ENCODE data around the gene OR2T1.
"Not testable (repeated sequence)": the region's sequence is repeated elsewhere in the genome, so short reads cannot be mapped to it uniquely, and the experiment has no call there.

Gene OR2T1, protein sequence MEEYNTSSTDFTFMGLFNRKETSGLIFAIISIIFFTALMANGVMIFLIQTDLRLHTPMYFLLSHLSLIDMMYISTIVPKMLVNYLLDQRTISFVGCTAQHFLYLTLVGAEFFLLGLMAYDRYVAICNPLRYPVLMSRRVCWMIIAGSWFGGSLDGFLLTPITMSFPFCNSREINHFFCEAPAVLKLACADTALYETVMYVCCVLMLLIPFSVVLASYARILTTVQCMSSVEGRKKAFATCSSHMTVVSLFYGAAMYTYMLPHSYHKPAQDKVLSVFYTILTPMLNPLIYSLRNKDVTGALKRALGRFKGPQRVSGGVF

DNA sequence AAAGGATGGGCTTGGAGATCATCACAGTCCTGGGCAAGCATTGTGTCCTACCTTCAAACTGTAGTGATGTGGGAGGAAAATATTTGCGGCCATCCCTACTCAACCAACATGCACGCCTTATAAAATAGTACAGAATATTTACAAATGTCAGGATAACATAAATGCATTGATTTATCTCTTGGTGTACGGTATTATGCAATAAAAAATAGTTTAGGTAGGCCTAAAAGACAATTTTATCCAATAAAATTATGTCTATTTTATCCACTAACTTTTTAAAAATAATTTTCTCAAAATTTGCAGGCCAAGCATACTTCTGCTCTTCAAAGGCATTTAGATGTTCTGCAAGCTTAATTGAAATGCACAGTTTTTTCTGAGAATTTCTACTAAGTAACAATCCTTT is at the start of gene OR2T1:
Gene OR2T1, plus strand, starts transcription at position 301 of the 400 bp plus-strand sequence. CDS start 3,100 bp downstream, outside the sequence.
- DNase-seq = no peak

GRCh38 chr1:248359415-248359814 is 43.4 kb upstream of the OR2T1 start:
- no peak for DNase-seq

GRCh38 chr1:248361121-248361715 is 41.6 kb upstream of the OR2T1 start, which contains the start of gene OR2T4:
TSS of gene OR2T4 (plus strand) at chr1:248361665. CDS start at chr1:248361665, 0 bp downstream.
- DNase-seq = no peak

DNA sequence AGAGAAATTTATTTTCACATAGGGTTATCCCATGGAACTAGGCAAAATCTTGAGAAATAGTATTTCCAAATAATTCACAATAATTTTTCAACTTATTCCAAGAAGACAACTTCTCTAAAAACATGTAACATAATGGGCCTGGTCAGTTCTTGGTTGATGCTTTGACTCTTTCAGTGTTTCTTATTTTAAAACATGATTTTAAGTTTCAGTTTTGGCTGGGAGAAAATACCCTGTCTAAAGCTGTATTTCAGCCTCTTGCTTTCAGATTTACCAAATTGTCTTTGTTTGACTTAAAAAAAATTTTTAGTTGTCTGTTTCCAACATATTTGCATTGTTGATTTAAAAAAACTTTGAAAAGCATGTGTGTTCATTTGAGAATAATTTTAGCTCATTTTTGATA is 36.2 kb upstream of the OR2T1 start:
- no peak for DNase-seq

- no peak for DNase-seq
Measured at GRCh38 chr1:248372394-248372793, 30.5 kb upstream of the OR2T1 start.

DNA sequence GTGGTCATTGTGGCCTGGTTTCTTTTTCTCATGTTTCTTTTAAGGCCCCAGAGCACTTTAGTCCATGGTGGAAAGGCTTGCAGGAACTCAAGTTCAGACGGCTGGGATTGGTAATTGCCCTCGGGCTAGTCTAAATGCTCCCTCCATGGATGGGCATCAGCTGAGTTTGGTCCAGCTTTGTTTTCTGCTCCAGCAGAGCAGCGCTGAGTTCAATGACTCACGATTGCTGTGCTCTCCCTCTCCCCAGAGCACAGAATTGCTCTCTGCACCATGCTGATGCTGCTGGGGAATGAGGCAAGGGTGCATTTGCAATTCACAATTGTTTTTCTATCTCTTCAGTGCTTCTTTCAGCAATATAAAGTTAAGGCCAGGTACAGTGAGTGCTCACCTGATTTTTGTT is 29.1 kb upstream of the OR2T1 start:
- no peak for DNase-seq

DNA sequence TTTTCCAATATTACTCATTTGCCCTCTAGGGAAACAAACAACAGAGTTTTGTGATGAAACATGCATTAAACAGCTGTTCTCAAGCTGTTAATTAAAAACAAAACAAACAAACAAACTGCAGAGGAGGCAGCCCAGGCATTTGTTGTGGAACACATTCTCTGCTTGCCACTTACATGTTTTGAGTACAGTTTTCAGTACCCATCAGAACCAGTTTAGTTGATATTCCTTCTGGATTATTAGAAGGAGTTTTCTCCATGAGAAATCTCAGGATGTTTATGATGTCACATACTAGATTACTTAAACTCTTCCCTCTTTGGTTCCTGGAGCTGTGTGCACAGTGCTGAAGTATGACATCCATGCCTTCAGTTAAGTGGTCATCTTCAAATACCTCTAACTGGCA is 27.4 kb upstream of the OR2T1 start, which contains the start of gene OR2T6:
Gene OR2T6, plus strand, starts transcription at position 301 of the 400 bp plus-strand sequence. CDS start 11,863 bp downstream, outside the sequence.
- no peak for DNase-seq

GRCh38 chr1:248376916-248377315 is 25.9 kb upstream of the OR2T1 start:
- no peak for DNase-seq

GRCh38 chr1:248380854-248381253 is 22.0 kb upstream of the OR2T1 start:
- no peak for DNase-seq

DNA sequence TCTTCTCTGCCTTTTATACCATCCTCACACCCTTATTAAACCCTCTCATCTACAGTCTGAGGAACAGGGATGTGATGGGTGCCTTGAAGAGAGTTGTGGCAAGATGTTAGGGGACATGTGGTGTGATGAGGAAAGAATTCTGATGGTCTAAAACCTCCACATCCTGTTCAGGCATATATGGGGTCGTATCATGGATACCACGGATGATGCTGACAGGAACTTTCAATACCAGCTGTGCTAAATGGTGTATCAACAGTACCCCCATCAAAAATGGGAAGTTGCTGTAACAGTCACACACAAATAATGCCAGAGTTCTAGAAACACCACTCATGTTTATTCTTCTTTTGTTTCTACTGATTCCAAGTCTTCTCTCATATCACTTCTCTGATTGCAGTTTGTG is 14.4 kb upstream of the OR2T1 start:
- no peak for DNase-seq

DNA sequence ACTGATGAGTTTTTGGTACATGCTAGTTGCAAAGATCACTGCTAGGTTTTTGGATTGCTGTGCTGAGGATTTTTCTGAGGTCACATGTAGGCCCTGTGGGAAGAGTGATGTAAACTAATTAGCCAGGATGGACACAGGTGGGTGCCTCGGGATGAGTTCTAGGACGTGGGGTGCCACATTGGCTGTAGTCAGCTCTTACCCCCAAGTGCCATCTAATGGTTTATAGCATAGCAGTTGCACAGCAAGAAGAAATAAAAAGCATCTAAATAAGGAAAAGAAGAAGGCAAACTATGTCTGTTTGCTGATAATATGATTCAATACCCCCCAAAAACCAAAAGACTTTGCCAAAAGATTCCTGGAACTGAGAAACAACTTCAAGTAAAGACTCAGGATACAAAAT is 9.8 kb upstream of the OR2T1 start:
- no peak for DNase-seq

GRCh38 chr1:248404024-248404423 is 1.2 kb downstream of the OR2T1 start:
- peak; percentile 14 for DNase-seq

DNA sequence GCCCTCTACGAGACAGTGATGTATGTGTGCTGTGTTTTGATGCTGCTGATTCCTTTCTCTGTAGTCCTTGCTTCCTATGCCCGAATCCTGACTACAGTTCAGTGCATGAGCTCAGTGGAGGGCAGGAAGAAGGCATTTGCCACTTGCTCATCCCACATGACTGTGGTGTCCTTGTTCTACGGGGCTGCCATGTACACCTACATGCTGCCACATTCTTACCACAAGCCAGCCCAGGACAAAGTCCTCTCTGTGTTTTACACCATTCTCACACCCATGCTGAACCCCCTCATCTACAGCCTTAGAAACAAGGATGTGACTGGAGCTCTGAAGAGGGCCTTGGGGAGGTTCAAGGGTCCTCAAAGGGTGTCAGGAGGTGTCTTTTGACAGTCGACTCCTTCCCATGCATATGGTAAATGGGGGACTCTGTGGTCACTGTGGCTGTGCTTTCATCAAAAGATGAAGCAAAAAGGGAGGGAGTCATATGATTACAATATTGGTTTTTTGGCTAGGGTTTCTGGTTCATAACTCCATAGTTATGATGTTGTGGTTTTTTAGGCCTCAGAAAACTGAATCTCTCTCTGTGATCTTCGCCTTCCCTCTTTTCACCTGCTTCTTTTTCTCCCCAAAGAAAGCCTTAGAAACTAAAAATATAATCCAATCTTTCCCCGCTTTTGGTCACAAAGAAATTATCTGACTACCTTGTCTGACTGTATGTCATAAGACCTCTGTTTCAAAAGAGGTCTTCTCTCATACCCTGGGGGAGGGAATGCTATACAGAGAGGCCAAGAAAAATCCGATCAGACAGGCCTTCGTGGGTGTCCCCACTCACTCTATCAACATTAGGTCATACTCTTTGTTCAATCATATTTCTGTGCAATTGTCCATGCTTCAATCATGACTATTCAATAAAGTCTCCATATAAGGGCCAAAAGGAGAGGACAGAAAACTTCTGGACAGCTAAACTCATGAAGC is 4.2 kb downstream of the OR2T1 start:
- no peak for DNase-seq

- no peak for DNase-seq
Measured at GRCh38 chr1:248416226-248416625, 13.4 kb downstream of the OR2T1 start.

- no peak for DNase-seq
Measured at GRCh38 chr1:248417854-248418253, 15.0 kb downstream of the OR2T1 start.

- DNase-seq = no peak
Measured at GRCh38 chr1:248421384-248421783, 18.5 kb downstream of the OR2T1 start.

DNA sequence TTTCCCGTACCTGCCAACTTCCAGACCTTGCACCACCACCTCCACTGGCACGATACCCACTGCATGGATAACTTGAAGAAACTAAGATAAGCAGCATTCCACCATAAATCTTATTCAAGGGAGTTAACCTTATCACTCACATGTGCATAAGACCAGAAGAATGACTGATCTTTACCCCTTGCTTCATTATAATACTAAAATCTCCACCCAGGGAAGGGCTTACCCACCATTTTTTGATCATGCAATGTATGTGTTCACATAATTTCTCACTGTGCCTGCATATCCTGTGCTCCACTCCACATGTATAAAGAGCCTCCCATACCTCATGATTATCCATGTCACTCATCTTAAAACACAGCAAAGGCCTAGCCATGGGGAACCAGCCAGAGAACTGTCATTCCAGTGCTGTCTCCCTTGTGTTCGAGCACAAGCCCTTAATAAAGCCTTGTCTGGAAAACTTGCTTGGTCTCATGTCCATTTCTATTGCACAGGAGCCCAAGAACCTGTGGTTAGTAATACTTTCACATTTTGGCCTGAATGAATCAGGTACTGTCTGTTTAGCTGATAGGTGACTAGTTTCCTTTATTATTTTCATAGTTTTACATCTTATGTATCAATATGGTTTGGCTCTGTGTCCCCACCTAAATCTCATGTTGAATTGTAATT is 24.8 kb downstream of the OR2T1 start:
- not testable (repeated sequence) for DNase-seq

DNA sequence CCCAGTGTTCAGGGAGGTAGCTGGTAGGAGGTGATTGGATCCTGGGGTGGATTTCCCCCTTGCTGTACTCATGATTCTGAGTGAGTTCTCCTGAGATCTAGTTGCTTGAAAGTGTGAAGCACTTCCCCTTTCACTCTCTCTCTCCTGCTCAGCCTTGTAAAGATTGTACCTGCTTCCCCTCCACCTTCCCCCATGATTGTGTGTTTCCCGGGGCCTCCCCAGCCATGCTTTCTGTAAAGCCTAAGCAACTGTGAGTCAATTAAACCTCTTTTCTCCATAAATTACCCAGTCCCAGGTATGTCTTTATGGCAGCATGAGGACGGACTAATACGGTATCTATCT is 25.3 kb downstream of the OR2T1 start:
- not testable (repeated sequence) for DNase-seq

- not testable (repeated sequence) for DNase-seq
Measured at GRCh38 chr1:248431683-248432082, 28.8 kb downstream of the OR2T1 start.

DNA sequence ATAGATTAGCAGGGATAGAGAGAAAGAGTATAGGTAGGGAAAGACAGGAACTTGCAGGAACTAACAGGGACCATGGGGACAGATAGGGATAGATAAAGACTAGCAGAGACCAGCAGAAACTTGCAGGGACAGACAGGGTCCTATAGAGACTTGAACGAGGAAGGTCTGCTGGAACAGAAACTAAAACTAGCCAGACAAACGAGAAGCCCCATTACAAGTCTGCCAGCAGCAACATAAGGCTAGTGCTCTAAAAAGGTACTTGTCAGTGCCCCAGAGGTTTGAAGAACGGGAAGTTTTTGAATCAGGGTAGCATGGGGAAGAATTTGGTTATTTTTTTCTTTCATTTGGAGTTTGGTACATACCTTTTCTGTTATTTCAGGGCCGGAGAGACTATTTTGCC is 29.4 kb downstream of the OR2T1 start:
- not testable (repeated sequence) for DNase-seq

GRCh38 chr1:248433811-248434415 is 31.1 kb downstream of the OR2T1 start:
- not testable (repeated sequence) for DNase-seq

DNA sequence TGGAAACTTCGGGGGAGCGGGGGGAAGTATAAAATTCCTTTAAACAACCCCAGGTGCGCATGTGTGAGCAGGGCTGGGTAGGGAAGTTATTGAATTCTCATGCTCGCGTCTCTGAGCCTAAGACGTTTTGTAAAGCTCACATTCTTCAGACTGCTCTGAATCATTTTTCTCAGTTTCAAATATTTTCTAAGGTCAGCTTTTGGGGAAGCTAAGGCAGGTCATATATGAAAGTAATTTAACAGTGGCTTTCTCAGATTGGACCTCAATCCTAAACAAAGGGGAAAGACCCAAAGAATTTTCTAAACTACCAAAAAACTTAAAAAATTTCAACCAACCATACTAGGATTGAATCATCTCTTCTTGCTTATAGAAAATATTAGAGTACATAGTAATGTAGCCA is 32.1 kb downstream of the OR2T1 start:
- DNase-seq = not testable (repeated sequence)

Data from NCI-H146 (cell line).